Endothelial cell of umbilical vein (primary cell): ENCODE data around the gene COL6A2. TPM values are rescaled to one million over a fixed set of nuclear protein-coding genes. Genes with fewer than 3 reads are reported as not detected.

Source experiments
- BruUV-seq: library from RNA; stranded (reverse); fragments of 400-500 nt; replicated peaks from 2 replicates; lab custom pipeline; 2021; lab: Mats Ljungman, UMichigan
- CTCF ChIA-PET: fragments of 300-600, 350-600 bp; sonication (Branson Sonifier 250); formaldehyde crosslinking; loops from one replicate; lab custom pipeline; 2021; ENCODE audit warnings: antibody characterized with exemption, inconsistent platforms; lab: Charles Lee
- POLR2A ChIA-PET: fragments of 300-600, 350-600 bp; sonication (Branson Sonifier 250); formaldehyde crosslinking; loops from one replicate; lab custom pipeline; 2021; ENCODE audit warnings: antibody characterized with exemption, inconsistent platforms; lab: Charles Lee
- DNase-seq: peaks from one replicate; pipeline ENCODE4 v3.0.0-alpha.2; 2011; ENCODE audit warnings: low read depth, low spot score
- FAIRE-seq: peaks from 2 replicates; lab custom pipeline; 2011; peaks lifted over from hg19 to GRCh38; lab: Jason Lieb, UNC
- H2AFZ ChIP-seq: 2 replicates; pipeline ENCODE4 v1.6.0; 2012; ENCODE audit warnings: low read depth, low read length, control low read depth, inconsistent platforms
- H3K27ac ChIP-seq: 2 replicates; pipeline ENCODE4 v1.5.1; 2011; ENCODE audit warnings: low read depth, mild to moderate bottlenecking, control low read depth, low read length, moderate library complexity; ENCODE audit not compliant: insufficient read depth
- H3K27me3 ChIP-seq, 2 experiments: 2 replicates each; pipeline versions ENCODE4 v1.6.0 to v1.6.1; 2011; ENCODE audit warnings: low read length in 2 of 2, mixed read lengths in 1 of 2; ENCODE audit not compliant: control insufficient read depth in 2 of 2, insufficient read depth in 2 of 2
- H3K36me3 ChIP-seq, 2 experiments: 2 replicates in 1 of 2; 3 replicates in 1 of 2; pipeline ENCODE4 v1.5.1; 2011; ENCODE audit warnings: low read length in 2 of 2, mild to moderate bottlenecking in 1 of 2, moderate library complexity in 1 of 2; ENCODE audit not compliant: control insufficient read depth in 2 of 2, insufficient read depth in 2 of 2; ENCODE audit errors: extremely low read depth in 1 of 2
- H3K4me1 ChIP-seq: 3 replicates; pipeline ENCODE4 v1.5.1; 2011; ENCODE audit warnings: mild to moderate bottlenecking, low read length; ENCODE audit not compliant: control insufficient read depth, insufficient read depth; ENCODE audit errors: extremely low read depth
- H3K4me2 ChIP-seq: 2 replicates; pipeline ENCODE4 v1.6.1; 2011; ENCODE audit warnings: low read length, control low read depth, mixed read lengths; ENCODE audit not compliant: insufficient read depth
- H3K4me3 ChIP-seq, 3 experiments: fragments of 200-600 bp in 1 of 3; sonication (generic), shearing (Covaris generic) in 1 of 3; replicated peaks in 1 of 3; 2 replicates each; pipeline ENCODE4 v1.5.1; 2011 to 2016; ENCODE audit warnings: control low read depth in 3 of 3, low read length in 3 of 3, mild to moderate bottlenecking in 2 of 3, inconsistent platforms in 1 of 3, low read depth in 1 of 3, moderate library complexity in 1 of 3; ENCODE audit not compliant: insufficient read depth in 1 of 3
- H3K79me2 ChIP-seq: 2 replicates; pipeline ENCODE4 v1.6.0; 2012; ENCODE audit warnings: low read length, inconsistent platforms; ENCODE audit not compliant: control insufficient read depth, insufficient read depth
- H3K9ac ChIP-seq: replicated peaks from 2 replicates; pipeline ENCODE3; 2011; ENCODE audit warnings: low read length, control low read depth; ENCODE audit not compliant: insufficient read depth; ENCODE audit errors: extremely low read depth
- H3K9me1 ChIP-seq: replicated peaks from 3 replicates; pipeline ENCODE4 v1.6.0; 2011; ENCODE audit warnings: mild to moderate bottlenecking, low read length; ENCODE audit not compliant: control insufficient read depth, insufficient read depth; ENCODE audit errors: extremely low read depth
- H3K9me3 ChIP-seq: replicated peaks from 2 replicates; pipeline ENCODE4 v1.5.1; 2012; ENCODE audit warnings: low read length, inconsistent platforms; ENCODE audit not compliant: control insufficient read depth, insufficient read depth
- H4K20me1 ChIP-seq: replicated peaks from 2 replicates; pipeline ENCODE3; 2011; ENCODE audit warnings: mild to moderate bottlenecking, low read length; ENCODE audit not compliant: control insufficient read depth, insufficient read depth; ENCODE audit errors: extremely low read depth
- EZH2 ChIP-seq: IDR thresholded peaks from 2 replicates; pipeline ENCODE4 v1.6.1; 2012; ENCODE audit warnings: borderline replicate concordance, low read depth, mild to moderate bottlenecking, moderate library complexity, low read length, inconsistent platforms; ENCODE audit not compliant: severe bottlenecking
- FOS ChIP-seq: IDR thresholded peaks from 2 replicates; pipeline ENCODE4 v1.6.1; 2011; ENCODE audit warnings: mild to moderate bottlenecking, low read length, moderate library complexity, borderline replicate concordance; ENCODE audit not compliant: insufficient read depth
- GATA2 ChIP-seq: IDR thresholded peaks from 2 replicates; pipeline ENCODE4 v1.7.0; 2011; ENCODE audit warnings: low read depth, mild to moderate bottlenecking, moderate library complexity, mixed read lengths, low read length; ENCODE audit not compliant: insufficient read length, insufficient read depth
- JUN ChIP-seq: IDR thresholded peaks from 2 replicates; pipeline ENCODE4 v1.6.1; 2011; ENCODE audit warnings: borderline replicate concordance, low read depth; ENCODE audit not compliant: insufficient read length, insufficient read depth
- MYC ChIP-seq: IDR thresholded peaks from one replicate; pipeline ENCODE4 v1.6.1; 2011; ENCODE audit warnings: mild to moderate bottlenecking, low read depth, low read length
- POLR2A ChIP-seq: IDR thresholded peaks from 2 replicates; pipeline ENCODE4 v1.6.1; 2012; ENCODE audit warnings: low read depth, mild to moderate bottlenecking, control low read depth, low read length
- POLR2AphosphoS5 ChIP-seq: IDR thresholded peaks from 2 replicates; pipeline ENCODE4 v1.6.1; 2012; ENCODE audit warnings: low read depth, mild to moderate bottlenecking, control low read depth, low read length, moderate library complexity; ENCODE audit not compliant: insufficient read depth
- dilution Hi-C: fragments of 300-500 bp; cut with MboI; formaldehyde crosslinking; loops from one replicate; pipeline ENCODE4 v1.15.0; 2019; ENCODE audit warnings: low sequenced_read_pairs; ENCODE audit not compliant: extremely low pct_ligation_motif_present
- intact Hi-C: fragments of 100-400 bp; cut with micrococcal nuclease; formaldehyde crosslinking; loops from one replicate; pipeline ENCODE4 v1.10.0; 2022
- polyA plus RNA-seq, 4 experiments: library from polyadenylated mRNA; depleted of rRNA in 3 of 4; stranded (reverse) in 3 of 4; unstranded in 1 of 4; fragments of >200 nt; gene quantifications; 2 replicates each; pipeline versions ENCODE4 v1.2.1 to v1.2.3, GENCODE V29; 2011 to 2012; ENCODE audit warnings: missing spikeins in 1 of 4
- total RNA-seq: library from RNA; stranded (reverse); gene quantifications from 2 replicates; pipeline ENCODE4 v1.2.3, GENCODE V29; 2021
- TF ChIP-seq, protein P1 (sequence below), 2 donors: IDR thresholded peaks; 1 replicate in 1 of 2; 2 replicates in 1 of 2; pipeline ENCODE4 v1.5.1; 2011; ENCODE audit warnings: low read length in 2 of 2, mild to moderate bottlenecking in 2 of 2, moderate library complexity in 2 of 2, control low read depth in 1 of 2, inconsistent platforms in 1 of 2, low read depth in 1 of 2; ENCODE audit not compliant: insufficient read depth in 1 of 2; ENCODE audit errors: extremely low read depth in 1 of 2
- TF ChIP-seq, protein P2 (sequence below): IDR thresholded peaks from 2 replicates; pipeline ENCODE4 v1.6.1; 2011; ENCODE audit not compliant: insufficient read depth, insufficient read length

COL6A2 gene
- total and polyA plus RNA-seq, 2 donors (not counting 3 experiments of a cell fraction or from before 2014, with no cell fraction given) = 3.4 to 6.1 TPM

DNA sequence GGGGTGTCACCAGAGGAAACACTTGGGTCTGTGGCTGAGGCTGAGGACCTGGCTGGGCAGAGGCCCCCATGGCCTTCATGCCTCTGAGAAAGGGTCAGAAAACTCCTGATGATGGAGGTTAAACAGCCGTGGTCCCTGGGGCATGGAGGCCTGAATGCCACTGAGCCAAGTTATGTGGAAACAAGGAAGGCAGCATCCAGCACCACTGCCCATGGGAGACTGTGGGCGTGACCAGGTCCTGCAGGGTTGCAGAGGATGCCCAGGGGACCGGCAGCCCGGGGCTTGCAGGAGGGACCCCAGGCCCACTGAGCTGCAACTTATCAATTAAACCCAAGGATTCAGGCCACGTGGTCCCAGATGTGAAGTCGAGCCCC, 18.9 kb upstream of the COL6A2 start:
- Histone ChIP-seq H3K4me3 (no peak overlapping the region), H4K20me1 (no peaks in the 10 kb centered on the region), H3K9me3 (no peaks in the 10 kb centered on the region), H3K9ac (no peak overlapping the region), H3K79me2 (no peaks in the 10 kb centered on the region), H2AFZ (no peak overlapping the region), H3K27me3 (no peaks in the 10 kb centered on the region), H3K4me2 (no peak overlapping the region), H3K4me1 (no peaks in the 10 kb centered on the region), H3K36me3 (no peaks in the 10 kb centered on the region), H3K9me1 (no peaks in the 10 kb centered on the region), H3K27ac (no peak overlapping the region)
- FAIRE-seq (no peak), DNase-seq (no peak)
- CTCF ChIA-PET = no interaction called here
- POLR2A ChIA-PET = no interaction called here
- TF ChIP-seq EZH2 = no peak
- TF ChIP-seq POLR2A = no peak
- no peak for TF ChIP-seq POLR2AphosphoS5
- TF ChIP-seq JUN = no peak
- no peak for TF ChIP-seq GATA2
- no peak for TF ChIP-seq MYC
- TF ChIP-seq, protein P1, sequence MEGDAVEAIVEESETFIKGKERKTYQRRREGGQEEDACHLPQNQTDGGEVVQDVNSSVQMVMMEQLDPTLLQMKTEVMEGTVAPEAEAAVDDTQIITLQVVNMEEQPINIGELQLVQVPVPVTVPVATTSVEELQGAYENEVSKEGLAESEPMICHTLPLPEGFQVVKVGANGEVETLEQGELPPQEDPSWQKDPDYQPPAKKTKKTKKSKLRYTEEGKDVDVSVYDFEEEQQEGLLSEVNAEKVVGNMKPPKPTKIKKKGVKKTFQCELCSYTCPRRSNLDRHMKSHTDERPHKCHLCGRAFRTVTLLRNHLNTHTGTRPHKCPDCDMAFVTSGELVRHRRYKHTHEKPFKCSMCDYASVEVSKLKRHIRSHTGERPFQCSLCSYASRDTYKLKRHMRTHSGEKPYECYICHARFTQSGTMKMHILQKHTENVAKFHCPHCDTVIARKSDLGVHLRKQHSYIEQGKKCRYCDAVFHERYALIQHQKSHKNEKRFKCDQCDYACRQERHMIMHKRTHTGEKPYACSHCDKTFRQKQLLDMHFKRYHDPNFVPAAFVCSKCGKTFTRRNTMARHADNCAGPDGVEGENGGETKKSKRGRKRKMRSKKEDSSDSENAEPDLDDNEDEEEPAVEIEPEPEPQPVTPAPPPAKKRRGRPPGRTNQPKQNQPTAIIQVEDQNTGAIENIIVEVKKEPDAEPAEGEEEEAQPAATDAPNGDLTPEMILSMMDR (IDR thresholded peaks at IDR 0.05; ENCODE audit: extremely low read depth in 1 of 2, insufficient read depth in 1 of 2, low read depth in 1 of 2, low read length in 2 of 2) = no peak
- TF ChIP-seq, protein P2, sequence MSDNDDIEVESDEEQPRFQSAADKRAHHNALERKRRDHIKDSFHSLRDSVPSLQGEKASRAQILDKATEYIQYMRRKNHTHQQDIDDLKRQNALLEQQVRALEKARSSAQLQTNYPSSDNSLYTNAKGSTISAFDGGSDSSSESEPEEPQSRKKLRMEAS = no peak
- no peak for TF ChIP-seq FOS
- intact Hi-C loops = no loop called here
- dilution Hi-C loops = no loop called here
- no TSS peak for BruUV-seq
